Mesenchymal stem cell (in vitro differentiated cells and primary cell): ENCODE measurements around the gene LDB2.
A peak's percentile ranks its signal among the peaks of the same experiment; 100 is the strongest.

ENCODE experiments used
- DNase-seq: peaks from one replicate; pipeline ENCODE4 v3.0.0-alpha.2; 2013
- H2AFZ ChIP-seq: one replicate; pipeline ENCODE4 v1.6.1; 2013; ENCODE audit warnings: low read depth, mild to moderate bottlenecking, control low read depth, inconsistent platforms, low read length, moderate library complexity
- H2AK5ac ChIP-seq: 2 replicates; pipeline ENCODE4 v1.6.1; 2013; ENCODE audit warnings: low read length, moderate library complexity, mild to moderate bottlenecking, inconsistent platforms; ENCODE audit not compliant: severe bottlenecking
- H2BK120ac ChIP-seq: one replicate; pipeline ENCODE4 v1.6.1; 2013; ENCODE audit warnings: low read depth, mild to moderate bottlenecking, inconsistent platforms, low read length, moderate library complexity
- H2BK12ac ChIP-seq, 2 experiments: one replicate each; pipeline ENCODE4 v1.6.1; 2013; ENCODE audit warnings: inconsistent platforms in 2 of 2, low read length in 2 of 2, mild to moderate bottlenecking in 2 of 2, moderate library complexity in 2 of 2, control low read depth in 1 of 2
- H2BK15ac ChIP-seq: one replicate; pipeline ENCODE4 v1.6.1; 2013; ENCODE audit warnings: mild to moderate bottlenecking, low read depth, inconsistent platforms; ENCODE audit not compliant: poor library complexity, severe bottlenecking
- H2BK5ac ChIP-seq: 2 replicates; pipeline ENCODE4 v1.6.1; 2013; ENCODE audit warnings: low read depth, mild to moderate bottlenecking, low read length, control low read depth, inconsistent platforms; ENCODE audit not compliant: poor library complexity, severe bottlenecking
- H3K14ac ChIP-seq, 2 experiments: one replicate each; pipeline ENCODE4 v1.6.1; 2013; ENCODE audit warnings: inconsistent platforms in 2 of 2, low read length in 2 of 2, control low read depth in 1 of 2, mild to moderate bottlenecking in 1 of 2, moderate library complexity in 1 of 2
- H3K18ac ChIP-seq, 2 experiments: one replicate each; pipeline ENCODE4 v1.6.1; 2013; ENCODE audit warnings: inconsistent platforms in 2 of 2, low read length in 2 of 2, control low read depth in 1 of 2, low read depth in 1 of 2, mild to moderate bottlenecking in 1 of 2
- H3K23ac ChIP-seq, 2 experiments: one replicate each; pipeline ENCODE4 v1.6.1; 2013; ENCODE audit warnings: inconsistent platforms in 2 of 2, low read length in 2 of 2, mild to moderate bottlenecking in 2 of 2, moderate library complexity in 2 of 2, control low read depth in 1 of 2
- H3K27ac ChIP-seq: 2 replicates; pipeline ENCODE4 v1.5.1; 2013; ENCODE audit warnings: mild to moderate bottlenecking, moderate library complexity, low read length, control low read depth, inconsistent platforms; ENCODE audit not compliant: poor library complexity, severe bottlenecking
- H3K27me3 ChIP-seq, 2 experiments: 2 replicates each; pipeline versions ENCODE4 v1.6.1 to v1.7.0; 2013; ENCODE audit warnings: low read length in 2 of 2, mild to moderate bottlenecking in 2 of 2, moderate library complexity in 2 of 2, control low read depth in 1 of 2, inconsistent platforms in 1 of 2; ENCODE audit not compliant: control insufficient read depth in 1 of 2, insufficient read depth in 1 of 2
- H3K36me3 ChIP-seq, 2 experiments: 2 replicates each; pipeline versions ENCODE4 v1.6.1 to v1.7.0; 2013; ENCODE audit warnings: low read length in 2 of 2, control low read depth in 1 of 2, inconsistent platforms in 1 of 2, low read depth in 1 of 2, mild to moderate bottlenecking in 1 of 2; ENCODE audit not compliant: insufficient read depth in 2 of 2, control insufficient read depth in 1 of 2
- H3K4ac ChIP-seq, 2 experiments: one replicate each; pipeline ENCODE4 v1.6.1; 2013; ENCODE audit warnings: inconsistent platforms in 2 of 2, low read length in 2 of 2, mild to moderate bottlenecking in 2 of 2, moderate library complexity in 2 of 2, control low read depth in 1 of 2, low read depth in 1 of 2
- H3K4me1 ChIP-seq: 2 replicates; pipeline ENCODE4 v1.6.1; 2013; ENCODE audit warnings: low read depth, low read length, control low read depth; ENCODE audit not compliant: control insufficient read depth, insufficient read depth
- H3K4me2 ChIP-seq: 2 replicates; pipeline ENCODE4 v1.6.1; 2013; ENCODE audit warnings: low read length, mild to moderate bottlenecking, inconsistent platforms; ENCODE audit not compliant: poor library complexity, severe bottlenecking
- H3K4me3 ChIP-seq, 2 experiments: 2 replicates each; pipeline versions ENCODE4 v1.5.1 to v1.7.0; 2013; ENCODE audit warnings: low read length in 2 of 2, mild to moderate bottlenecking in 2 of 2, control low read depth in 1 of 2, low read depth in 1 of 2; ENCODE audit not compliant: insufficient read depth in 1 of 2
- H3K79me1 ChIP-seq: replicated peaks from 2 replicates; pipeline ENCODE4 v1.6.1; 2013; ENCODE audit warnings: mild to moderate bottlenecking, control low read depth, low read length, inconsistent platforms; ENCODE audit not compliant: poor library complexity, severe bottlenecking
- H3K9ac ChIP-seq: 2 replicates; pipeline ENCODE4 v1.7.0; 2013; ENCODE audit warnings: mild to moderate bottlenecking, low read length, moderate library complexity
- H3K9me3 ChIP-seq: 2 replicates; pipeline ENCODE4 v1.7.0; 2013; ENCODE audit warnings: mild to moderate bottlenecking, low read length; ENCODE audit not compliant: control insufficient read depth
- H4K8ac ChIP-seq: one replicate; pipeline ENCODE4 v1.6.1; 2013; ENCODE audit warnings: inconsistent platforms, mild to moderate bottlenecking, low read length, moderate library complexity
- H4K91ac ChIP-seq: one replicate; pipeline ENCODE4 v1.6.1; 2013; ENCODE audit warnings: mild to moderate bottlenecking, low read length, inconsistent platforms
- WGBS: methylation state at CpG from one replicate; pipeline ENCODE4 v1.1.7; 2013; ENCODE audit warnings: mixed read lengths; 5-methylcytosine and 5-hydroxymethylcytosine counted together

Gene LDB2

DNA sequence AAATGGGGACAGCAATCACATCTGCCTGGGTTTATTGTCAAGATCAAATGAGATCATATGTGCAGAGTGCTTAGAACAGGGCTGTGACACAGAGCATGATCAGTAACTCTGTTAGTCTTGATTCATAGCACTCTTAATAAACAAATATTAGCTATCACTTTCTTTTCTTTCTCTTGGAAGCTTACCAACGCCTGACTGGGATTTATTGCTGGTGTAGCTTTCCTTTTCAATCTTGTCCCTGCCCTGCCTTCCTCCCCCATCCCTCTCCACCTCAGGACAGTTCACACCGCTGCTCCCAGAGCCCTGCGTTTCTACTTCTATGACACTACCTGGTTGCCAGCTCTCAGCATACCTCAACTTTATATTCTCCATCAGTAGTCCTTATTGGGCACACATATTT, 120.7 kb downstream of the LDB2 start:
- peaks cover 0 to 50% of the 10 kb centered on the region in 2 experiments for H3K36me3 ChIP-seq
- H3K4ac ChIP-seq, result no peak overlapping the region
- H3K23ac ChIP-seq, result no peak overlapping the region
- no peak overlapping the region for H2AFZ ChIP-seq
- H3K4me2 ChIP-seq, result no peak overlapping the region
- no peak overlapping the region for H2BK12ac ChIP-seq
- H3K18ac ChIP-seq, result no peak overlapping the region
- no peak overlapping the region for H3K14ac ChIP-seq
- WGBS, result 92% methylated on average over 3 of the region's 3 CpGs
- no peak overlapping the region for H4K91ac ChIP-seq
- H3K9me3 ChIP-seq, result no peaks in the 10 kb centered on the region
- no peak overlapping the region for H2BK120ac ChIP-seq
- no peaks in the 10 kb centered on the region for H3K79me1 ChIP-seq
- no peak overlapping the region for H3K27ac ChIP-seq
- no peaks in the 10 kb centered on the region for H3K4me1 ChIP-seq
- H3K27me3 ChIP-seq, result no peaks in the 10 kb centered on the region
- H2AK5ac ChIP-seq, result no peak overlapping the region
- no peak overlapping the region for H4K8ac ChIP-seq
- no peak overlapping the region for H2BK5ac ChIP-seq
- no peak overlapping the region for H3K9ac ChIP-seq
- no peak overlapping the region for H3K4me3 ChIP-seq
- DNase-seq, result no peak
- no peak overlapping the region for H2BK15ac ChIP-seq

DNA sequence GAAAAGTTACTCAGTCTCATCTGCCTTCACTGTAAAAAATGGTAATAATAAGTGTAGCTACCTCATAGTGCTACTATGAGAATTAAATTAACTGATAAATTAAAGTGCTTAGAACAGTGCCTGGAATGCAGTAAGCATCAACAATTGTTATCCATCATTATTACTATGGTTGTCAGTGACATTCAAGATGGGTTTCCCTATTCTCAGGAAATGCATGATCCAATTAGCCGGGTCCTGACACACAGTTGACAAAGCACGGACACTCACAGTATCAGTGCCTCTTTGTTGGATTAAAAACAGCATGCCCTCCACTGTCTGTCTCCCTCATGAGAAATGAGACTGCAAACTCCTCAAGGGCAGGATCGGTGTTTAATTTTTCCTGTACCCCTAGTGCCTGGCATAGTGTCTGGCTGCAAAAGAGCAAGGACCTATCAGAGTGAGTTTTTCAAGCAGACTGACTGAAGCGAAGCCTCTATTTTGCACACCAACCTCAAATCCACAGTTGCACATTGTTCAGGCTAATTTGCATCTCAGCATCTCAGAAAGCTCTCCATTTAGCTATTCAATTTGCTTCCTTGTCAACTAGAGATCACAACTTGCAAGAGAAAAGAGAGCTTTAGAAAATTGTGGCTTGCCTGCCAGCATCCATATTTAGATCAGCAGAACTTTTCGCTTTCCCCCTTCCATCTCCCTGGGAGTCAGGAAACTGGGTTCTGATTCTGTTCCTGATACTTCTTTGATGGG, 122.9 kb downstream of the LDB2 start:
- Histone ChIP-seq H2BK15ac (no peak overlapping the region), H4K91ac (no peak overlapping the region), H2BK120ac (no peak overlapping the region), H2AK5ac (no peak overlapping the region), H3K4ac (no peak overlapping the region), H3K23ac (no peak overlapping the region), H3K27ac (no peak overlapping the region), H2BK12ac (no peak overlapping the region), H2AFZ (no peak overlapping the region), H4K8ac (no peak overlapping the region), H3K27me3 (no peaks in the 10 kb centered on the region), H3K4me2 (no peak overlapping the region), H3K4me1 (no peaks in the 10 kb centered on the region), H3K9ac (no peak overlapping the region), H3K9me3 (no peaks in the 10 kb centered on the region), H3K36me3 (peaks cover 0 to 39% of the 10 kb centered on the region in 2 experiments), H3K14ac (no peak overlapping the region), H3K18ac (no peak overlapping the region), H3K4me3 (no peak overlapping the region), H3K79me1 (no peaks in the 10 kb centered on the region), H2BK5ac (no peak overlapping the region)
- 99% methylated on average over 4 of the region's 5 CpGs for WGBS
- no peak for DNase-seq

DNA sequence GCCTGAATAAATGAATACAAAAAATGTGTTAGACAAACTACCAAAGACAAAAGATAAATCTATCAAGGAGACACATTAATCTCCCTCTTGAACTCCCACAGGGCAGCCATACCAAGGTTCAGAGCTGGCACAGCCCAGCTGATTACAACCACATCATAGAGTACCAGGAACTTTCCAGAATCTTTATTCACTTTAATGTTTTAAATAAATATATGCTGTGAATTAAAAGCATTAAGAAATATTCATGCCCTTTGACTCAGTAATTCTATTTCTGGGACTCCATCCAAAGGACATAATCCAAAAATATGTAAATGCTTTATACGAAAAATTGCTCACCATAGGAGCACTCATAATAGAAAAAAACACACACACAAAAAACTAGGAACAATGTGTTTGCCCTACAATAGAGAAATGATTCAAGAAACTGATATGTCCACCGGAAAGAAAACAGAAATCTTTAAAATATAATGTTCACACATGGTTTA, 126.0 kb downstream of the LDB2 start:
- Histone ChIP-seq H3K27me3 (no peaks in the 10 kb centered on the region), H3K4me3 (no peak overlapping the region), H3K9ac (peak overlapping the region; percentile 27), H3K23ac (no peak overlapping the region), H4K91ac (no peak overlapping the region), H3K9me3 (no peaks in the 10 kb centered on the region), H3K4me1 (no peaks in the 10 kb centered on the region), H2BK5ac (no peak overlapping the region), H3K79me1 (no peaks in the 10 kb centered on the region), H3K27ac (no peak overlapping the region), H3K4ac (no peak overlapping the region), H2BK12ac (no peak overlapping the region), H2AFZ (no peak overlapping the region), H2BK15ac (no peak overlapping the region), H4K8ac (no peak overlapping the region), H2BK120ac (no peak overlapping the region), H3K18ac (no peak overlapping the region), H3K36me3 (peaks cover 0 to 28% of the 10 kb centered on the region in 2 experiments), H3K14ac (no peak overlapping the region), H2AK5ac (no peak overlapping the region), H3K4me2 (no peak overlapping the region)
- 97% methylated on average over 1 of the region's 2 CpGs for WGBS
- no peak for DNase-seq

DNA sequence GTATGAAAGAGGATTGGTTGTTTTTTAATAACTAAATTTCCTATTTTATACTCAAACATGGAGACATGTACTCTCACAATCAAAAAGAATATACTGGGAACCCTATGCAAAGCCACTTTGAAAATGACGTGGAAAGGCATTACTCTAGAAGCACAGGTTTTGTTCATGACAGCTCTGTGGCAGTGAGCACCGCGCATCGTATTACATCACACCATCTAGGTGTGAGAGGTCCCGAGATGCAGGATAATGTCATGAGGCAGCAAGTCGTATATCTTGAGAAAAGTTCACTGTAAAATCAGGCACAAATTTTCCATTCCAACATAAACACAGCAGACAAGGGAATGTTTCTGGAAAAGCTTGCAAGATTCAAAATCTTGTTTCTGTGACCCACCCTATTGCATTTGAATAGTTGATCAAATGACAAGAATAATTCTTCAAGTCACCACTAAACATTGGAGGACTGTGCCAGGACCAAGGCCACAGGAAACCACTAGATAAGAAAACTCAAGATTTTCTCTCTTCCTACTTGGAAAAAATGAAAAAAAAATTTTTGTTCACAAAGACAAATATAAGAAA, 127.6 kb downstream of the LDB2 start:
- H3K27ac ChIP-seq, result no peak overlapping the region
- H2BK12ac ChIP-seq, result no peak overlapping the region
- H2BK120ac ChIP-seq, result no peak overlapping the region
- H3K4me3 ChIP-seq, result no peak overlapping the region
- H3K23ac ChIP-seq, result no peak overlapping the region
- H3K9ac ChIP-seq, result no peak overlapping the region
- H3K27me3 ChIP-seq, result no peaks in the 10 kb centered on the region
- no peak for DNase-seq
- no peaks in the 10 kb centered on the region for H3K9me3 ChIP-seq
- WGBS, result 97% methylated on average over 6 of the region's 6 CpGs
- no peak overlapping the region for H3K14ac ChIP-seq
- H2BK5ac ChIP-seq, result no peak overlapping the region
- H3K4me2 ChIP-seq, result no peak overlapping the region
- H3K4ac ChIP-seq, result no peak overlapping the region
- H3K4me1 ChIP-seq, result no peaks in the 10 kb centered on the region
- H3K79me1 ChIP-seq, result no peaks in the 10 kb centered on the region
- H2BK15ac ChIP-seq, result no peak overlapping the region
- H2AK5ac ChIP-seq, result no peak overlapping the region
- no peak overlapping the region for H4K8ac ChIP-seq
- no peak overlapping the region for H4K91ac ChIP-seq
- peaks cover 0 to 12% of the 10 kb centered on the region in 2 experiments for H3K36me3 ChIP-seq
- no peak overlapping the region for H2AFZ ChIP-seq
- no peak overlapping the region for H3K18ac ChIP-seq
